OCI-LY1 (cell line): ENCODE results near the gene PCDHGA7.

Experiments
- CTCF ChIP-seq: fragments of 200-600 bp; sonication (generic), shearing (Covaris generic); IDR thresholded peaks from 2 replicates; pipeline ENCODE4 v1.5.1; 2017; ENCODE audit warnings: mild to moderate bottlenecking, antibody characterized with exemption, low read length, moderate library complexity, mixed read lengths
- EZH2 ChIP-seq: fragments of 200-600 bp; sonication (generic), shearing (Covaris generic); IDR thresholded peaks from 2 replicates; pipeline ENCODE4 v1.8.0; 2017; ENCODE audit warnings: borderline replicate concordance, mixed run types, mild to moderate bottlenecking, antibody characterized with exemption, low read length, moderate library complexity, mixed read lengths

GRCh38 chr5:141402553-141403243 lies 20.2 kb downstream of the PCDHGA7 start, which contains the start of gene PCDHGA9:
- TF ChIP-seq CTCF (no peak), EZH2 (no peak)
